GM11168 (cell line): ENCODE results near the gene ZNF799.
"Not testable (repeated sequence)": the region's sequence is repeated elsewhere in the genome, so short reads cannot be mapped to it uniquely, and the experiment has no call there.

Source experiments
- in situ Hi-C: fragments of 300-500 bp; cut with MboI; formaldehyde crosslinking; loops from one replicate; pipeline ENCODE4 v1.12.0; 2022; ENCODE audit warnings: low sequenced_read_pairs; ENCODE audit not compliant: unreplicated experiment

The ZNF799 gene

GRCh38 chr19:12364391-12365235, 36.5 kb downstream of the ZNF799 start:
- in situ Hi-C loops: no loop called here

- in situ Hi-C loops: not testable (repeated sequence)
Measured at GRCh38 chr19:12362236-12362635, 38.8 kb downstream of the ZNF799 start.

- in situ Hi-C loops: no loop called here
Measured at GRCh38 chr19:12353375-12353774, 47.7 kb downstream of the ZNF799 start.

GRCh38 chr19:12350890-12351197, 50.2 kb downstream of the ZNF799 start:
- in situ Hi-C loops: no loop called here

GRCh38 chr19:12350185-12350889, 50.7 kb downstream of the ZNF799 start:
- in situ Hi-C loops: no loop called here

- in situ Hi-C loops: no loop called here
Measured at GRCh38 chr19:12346896-12347295, 54.2 kb downstream of the ZNF799 start.

- in situ Hi-C loops: no loop called here
Measured at GRCh38 chr19:12345197-12345596, 55.9 kb downstream of the ZNF799 start.
